Spleen (tissue), 11 donors: ENCODE data around the gene EDN2. TPM values are rescaled to one million over a fixed set of nuclear protein-coding genes. Genes with fewer than 3 reads are reported as not detected.

ENCODE experiments used
- DNase-seq: peaks from one replicate; pipeline ENCODE4 v3.0.0-alpha.2; 2020
- H3K27ac ChIP-seq, 8 donors: fragments of 200-600 bp; sonication (generic) in 7 of 8; 1 replicate in 4 of 8; 2 replicates in 4 of 8; pipeline versions ENCODE4 v1.5.0 to v1.8.0; 2016 to 2021; ENCODE audit warnings: inconsistent platforms in 4 of 8, mild to moderate bottlenecking in 4 of 8, moderate library complexity in 1 of 8
- H3K27me3 ChIP-seq, 7 donors: fragments of 200-600 bp; sonication (generic) in 6 of 7; replicated peaks in 1 of 7; 1 replicate in 4 of 7; 2 replicates in 3 of 7; pipeline versions ENCODE4 v1.5.0 to v1.8.0; 2016 to 2021; ENCODE audit warnings: inconsistent platforms in 3 of 7, mild to moderate bottlenecking in 1 of 7
- H3K36me3 ChIP-seq, 6 donors: fragments of 200-600 bp; sonication (generic) in 5 of 6; 1 replicate in 4 of 6; 2 replicates in 2 of 6; pipeline versions ENCODE4 v1.5.0 to v1.8.0; 2016 to 2021; ENCODE audit warnings: inconsistent platforms in 2 of 6
- H3K4me1 ChIP-seq, 6 donors: fragments of 200-600 bp; sonication (generic) in 5 of 6; 1 replicate in 3 of 6; 2 replicates in 3 of 6; pipeline versions ENCODE4 v1.5.0 to v1.8.0; 2016 to 2021; ENCODE audit warnings: inconsistent platforms in 3 of 6
- H3K4me3 ChIP-seq, 8 donors: fragments of 200-600 bp; sonication (generic) in 7 of 8; 1 replicate in 4 of 8; 2 replicates in 4 of 8; pipeline versions ENCODE4 v1.5.0 to v1.8.0; 2016 to 2021; ENCODE audit warnings: inconsistent platforms in 4 of 8, mild to moderate bottlenecking in 4 of 8, moderate library complexity in 2 of 8
- H3K9me3 ChIP-seq, 8 donors: fragments of 200-600 bp; sonication (generic) in 7 of 8; 1 replicate in 4 of 8; 2 replicates in 4 of 8; pipeline versions ENCODE4 v1.5.0 to v1.8.0; 2016 to 2021; ENCODE audit warnings: inconsistent platforms in 4 of 8
- POLR2A ChIP-seq, 3 donors: fragments of 450-650 bp; IDR thresholded peaks; one replicate each; pipeline ENCODE4 v1.5.1; 2017; ENCODE audit warnings: antibody characterized with exemption in 3 of 3, mild to moderate bottlenecking in 1 of 3
- POLR2AphosphoS5 ChIP-seq, 3 donors: sonication (generic); formaldehyde crosslinking; IDR thresholded peaks; one replicate each; pipeline ENCODE4 v1.5.1; 2017; ENCODE audit warnings: antibody characterized with exemption in 3 of 3
- WGBS, 5 donors: extraction: QIAGEN DNeasy Blood & Tissue Kit in 3 of 5; methylation state at CpG; one replicate each; pipeline versions ENCODE4 v1.1.5 to v1.1.7; 2013 to 2018; 5-methylcytosine and 5-hydroxymethylcytosine counted together
- intact Hi-C: fragments of 100-400 bp; cut with DNase I; formaldehyde crosslinking; loops from one replicate; pipeline ENCODE4 v1.15.0; 2023; ENCODE audit warnings: low total_unique reads
- polyA plus RNA-seq, 3 donors: library from polyadenylated mRNA; stranded (reverse); fragments of 200-250 nt; gene quantifications; one replicate each; pipeline ENCODE4 v1.2.1, GENCODE V29; 2013
- total RNA-seq, 7 donors: library from RNA; depleted of rRNA in 3 of 7; stranded (reverse); fragments of >200 nt in 3 of 7; fragmentation: NEBNext Ultra II Directional in 4 of 7; extraction: Animal tissue kit (Norgen Biotek cat#: 25700) in 4 of 7; gene quantifications; one replicate each; pipeline versions ENCODE4 v1.1.0 to v1.2.1, GENCODE V29; 2016 to 2021
- TF ChIP-seq, protein P1 (sequence below), 11 experiments: fragments of 200-600 bp in 7 of 11; fragments of 450-650 bp in 4 of 11; sonication (generic) in 4 of 11; IDR thresholded peaks in 8 of 11; conservative IDR thresholded peaks in 3 of 11; 1 replicate in 7 of 11; 2 replicates in 4 of 11; pipeline versions ENCODE4 v1.4.0 to v1.8.0; 2016 to 2021; ENCODE audit warnings: antibody characterized with exemption in 11 of 11, inconsistent platforms in 4 of 11, mild to moderate bottlenecking in 1 of 11
- donor health status: healthy with polysubstance abuse.
- donor health status: DM: no; HTN: no; CAD: no; lungs with moderate emphysema.
- donor health status: DM: no; HTN: no; CAD: no.
- donor health status: Bipolar disorder and iron deficiency.
- donor health status: healthy.
- donor health status: DM: no; HTN: no; CAD: no.
- donor health status: DM: yes; HTN: yes; CAD: no.

EDN2 gene
- total and polyA plus RNA-seq, 10 donors = not detected

DNA sequence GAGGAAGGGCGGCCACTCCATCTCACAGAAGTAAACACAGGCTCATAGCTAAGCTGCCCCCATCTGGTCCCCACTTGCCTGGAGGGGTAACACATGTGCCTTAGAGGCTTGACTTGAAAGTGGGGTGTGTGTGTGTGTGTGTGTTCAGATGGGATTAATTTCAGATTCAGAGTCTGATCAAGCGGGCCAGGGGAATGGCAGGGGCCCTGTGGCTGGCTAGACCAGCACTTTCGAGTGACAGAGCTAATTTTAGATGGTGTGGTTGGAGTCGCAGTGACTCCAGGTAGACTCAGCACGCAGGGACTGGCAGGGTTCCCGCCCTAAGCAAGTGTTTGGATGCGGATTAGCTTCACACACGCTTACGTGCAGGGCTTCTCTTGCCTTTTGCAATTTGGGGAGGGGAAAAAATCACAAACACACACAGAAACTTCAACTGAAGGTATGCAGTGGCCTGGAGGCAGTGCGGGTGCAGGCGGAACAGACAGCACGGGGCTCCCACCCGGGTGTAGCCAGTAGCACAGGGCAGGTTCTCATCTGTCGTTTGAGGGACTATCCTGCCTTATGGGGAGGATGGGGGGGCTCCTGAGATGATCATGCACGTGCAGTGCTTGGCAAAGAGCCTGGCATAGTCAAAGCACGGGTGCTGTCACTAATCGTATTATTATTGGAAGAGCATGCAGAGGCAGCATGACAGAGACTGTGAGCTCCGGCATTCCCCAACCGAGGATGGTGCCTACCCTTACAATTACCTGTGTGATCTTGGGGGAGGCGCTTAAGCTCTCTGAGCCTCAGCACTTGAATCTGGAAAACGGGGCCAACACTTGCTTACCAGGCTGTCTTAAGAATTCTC, 1.3 kb downstream of the EDN2 start:
- Histone ChIP-seq H3K9me3 (no peaks in the 10 kb centered on the region), H3K4me3 (no peak overlapping the region), H3K27ac (no peak overlapping the region), H3K27me3 (peaks cover 0 to 41% (median 0%) of the 10 kb centered on the region in 7 donors), H3K36me3 (no peaks in the 10 kb centered on the region), H3K4me1 (peaks cover 10 to 46% (median 23%) of the 10 kb centered on the region in 6 donors)
- intact Hi-C loops = no loop called here
- peak; percentile 50 for DNase-seq
- 80 to 93% (median 86%) methylated on average over 21 of the region's 21 CpGs for WGBS, 5 donors
- no peak for TF ChIP-seq POLR2AphosphoS5 (IDR thresholded peaks at IDR 0.05)
- TF ChIP-seq, protein P1, sequence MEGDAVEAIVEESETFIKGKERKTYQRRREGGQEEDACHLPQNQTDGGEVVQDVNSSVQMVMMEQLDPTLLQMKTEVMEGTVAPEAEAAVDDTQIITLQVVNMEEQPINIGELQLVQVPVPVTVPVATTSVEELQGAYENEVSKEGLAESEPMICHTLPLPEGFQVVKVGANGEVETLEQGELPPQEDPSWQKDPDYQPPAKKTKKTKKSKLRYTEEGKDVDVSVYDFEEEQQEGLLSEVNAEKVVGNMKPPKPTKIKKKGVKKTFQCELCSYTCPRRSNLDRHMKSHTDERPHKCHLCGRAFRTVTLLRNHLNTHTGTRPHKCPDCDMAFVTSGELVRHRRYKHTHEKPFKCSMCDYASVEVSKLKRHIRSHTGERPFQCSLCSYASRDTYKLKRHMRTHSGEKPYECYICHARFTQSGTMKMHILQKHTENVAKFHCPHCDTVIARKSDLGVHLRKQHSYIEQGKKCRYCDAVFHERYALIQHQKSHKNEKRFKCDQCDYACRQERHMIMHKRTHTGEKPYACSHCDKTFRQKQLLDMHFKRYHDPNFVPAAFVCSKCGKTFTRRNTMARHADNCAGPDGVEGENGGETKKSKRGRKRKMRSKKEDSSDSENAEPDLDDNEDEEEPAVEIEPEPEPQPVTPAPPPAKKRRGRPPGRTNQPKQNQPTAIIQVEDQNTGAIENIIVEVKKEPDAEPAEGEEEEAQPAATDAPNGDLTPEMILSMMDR (IDR thresholded peaks at IDR 0.05 in 8 of 11, conservative IDR thresholded peaks at IDR 0.05 in 3 of 11) = no peak

DNA sequence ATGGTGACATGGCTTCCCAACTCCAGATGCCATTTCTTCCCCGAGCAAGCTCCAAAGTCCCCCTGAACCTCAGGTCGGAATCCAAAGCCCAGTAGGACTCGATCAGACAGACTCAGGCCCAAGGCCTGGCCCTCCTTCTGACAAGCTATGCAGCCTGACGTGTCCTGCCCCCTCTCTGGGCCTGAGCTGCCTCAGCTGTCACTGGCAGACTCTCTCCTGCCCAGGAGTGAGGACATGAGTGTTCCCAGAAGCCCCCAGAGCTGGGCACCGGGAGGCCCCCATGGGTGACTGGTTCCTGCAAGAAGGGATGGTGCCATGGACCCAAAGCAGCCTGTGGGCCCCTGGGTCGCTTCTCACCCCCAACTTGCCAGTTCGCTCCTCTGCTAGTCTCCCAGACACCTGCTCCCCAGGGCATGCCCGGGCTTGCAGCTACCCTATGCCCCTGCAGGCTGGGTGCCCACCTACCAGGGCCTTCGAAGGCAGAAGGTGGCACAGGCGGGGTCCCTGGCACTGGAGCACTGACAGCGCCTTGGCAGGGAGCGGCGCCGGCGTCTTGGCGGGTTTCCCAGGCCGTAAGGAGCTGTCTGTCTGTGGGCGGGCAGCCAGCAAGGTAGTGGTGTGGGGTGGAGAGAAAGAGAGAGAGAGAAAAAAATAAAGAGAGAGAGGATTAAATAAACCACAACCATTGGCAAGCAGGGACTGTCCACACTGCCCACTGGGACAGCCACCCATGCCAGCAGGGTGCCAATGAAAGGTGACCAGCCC, 2.3 kb downstream of the EDN2 start:
- H3K9me3 ChIP-seq = no peaks in the 10 kb centered on the region
- intact Hi-C loops = no loop called here
- TF ChIP-seq POLR2A (IDR thresholded peaks at IDR 0.05) = no peak
- TF ChIP-seq, protein P1 (IDR thresholded peaks at IDR 0.05 in 8 of 11, conservative IDR thresholded peaks at IDR 0.05 in 3 of 11) = no peak
- no peak for TF ChIP-seq POLR2AphosphoS5 (IDR thresholded peaks at IDR 0.05)
- 78 to 85% (median 83%) methylated on average over 15 to 18 of the region's 18 CpGs for WGBS, 5 donors
- peaks cover 10 to 51% (median 24%) of the 10 kb centered on the region in 6 donors for H3K4me1 ChIP-seq
- DNase-seq = peak; percentile 61
- H3K27ac ChIP-seq = no peak overlapping the region
- H3K36me3 ChIP-seq = no peaks in the 10 kb centered on the region
- H3K4me3 ChIP-seq = no peak overlapping the region
- peaks cover 0 to 30% (median 0%) of the 10 kb centered on the region in 7 donors for H3K27me3 ChIP-seq

- peak; percentile 44 for DNase-seq
- peaks cover 10 to 51% (median 23%) of the 10 kb centered on the region in 6 donors for H3K4me1 ChIP-seq
- intact Hi-C loops = no loop called here
Observed at GRCh38 chr1:41481109-41481775, 3.2 kb downstream of the EDN2 start.

More at GRCh38 chr1:41481109-41481775, 3.2 kb downstream of the EDN2 start:
- WGBS, 5 donors = 88 to 93% (median 90%) methylated on average over 12 to 15 of the region's 15 CpGs
- H3K4me3 ChIP-seq = no peak overlapping the region
- no peaks in the 10 kb centered on the region for H3K36me3 ChIP-seq
- TF ChIP-seq POLR2A (IDR thresholded peaks at IDR 0.05) (no peak), POLR2AphosphoS5 (IDR thresholded peaks at IDR 0.05) (no peak)
- TF ChIP-seq, protein P1 (IDR thresholded peaks at IDR 0.05 in 8 of 11, conservative IDR thresholded peaks at IDR 0.05 in 3 of 11) = no peak
- no peaks in the 10 kb centered on the region for H3K9me3 ChIP-seq
- peaks cover 0 to 21% (median 0%) of the 10 kb centered on the region in 7 donors for H3K27me3 ChIP-seq
- no peak overlapping the region for H3K27ac ChIP-seq
